KOPT-K1 (cell line): ENCODE measurements around the gene APBB2.

Experiments
- H3K27ac ChIP-seq: fragments of 200-600 bp; sonication (generic); 2 replicates; pipeline ENCODE4 v1.5.1; 2016; ENCODE audit warnings: antibody characterized with exemption, mild to moderate bottlenecking, low read depth, low read length; ENCODE audit not compliant: poor library complexity, severe bottlenecking
- H3K36me3 ChIP-seq: fragments of 200-600 bp; sonication (generic); 2 replicates; pipeline ENCODE4 v1.5.1; 2017; ENCODE audit warnings: antibody characterized with exemption, mild to moderate bottlenecking, low read length, moderate library complexity; ENCODE audit not compliant: insufficient read depth
- H3K9me3 ChIP-seq: fragments of 200-600 bp; sonication (generic); 2 replicates; pipeline ENCODE4 v1.5.1; 2017; ENCODE audit warnings: antibody characterized with exemption, low read length, mild to moderate bottlenecking; ENCODE audit not compliant: insufficient read depth, poor library complexity, severe bottlenecking

The APBB2 gene

GRCh38 chr4:41106081-41106480 lies 108.3 kb downstream of the APBB2 start:
- no peaks in the 10 kb centered on the region for H3K36me3 ChIP-seq
- no peaks in the 10 kb centered on the region for H3K9me3 ChIP-seq
- no peak overlapping the region for H3K27ac ChIP-seq

- Histone ChIP-seq H3K9me3 (no peaks in the 10 kb centered on the region), H3K36me3 (no peaks in the 10 kb centered on the region), H3K27ac (no peak overlapping the region)
These were observed 110.2 kb downstream of the APBB2 start for GRCh38 chr4:41104155-41104554.

- no peaks in the 10 kb centered on the region for H3K9me3 ChIP-seq
- H3K27ac ChIP-seq: no peak overlapping the region
- H3K36me3 ChIP-seq: no peaks in the 10 kb centered on the region
These were observed 110.7 kb downstream of the APBB2 start for GRCh38 chr4:41103657-41104056.

- no peaks in the 10 kb centered on the region for H3K9me3 ChIP-seq
- no peak overlapping the region for H3K27ac ChIP-seq
- no peaks in the 10 kb centered on the region for H3K36me3 ChIP-seq
These were observed 111.8 kb downstream of the APBB2 start for GRCh38 chr4:41102414-41103092.

- H3K36me3 ChIP-seq: no peaks in the 10 kb centered on the region
- H3K27ac ChIP-seq: no peak overlapping the region
- no peaks in the 10 kb centered on the region for H3K9me3 ChIP-seq
These were observed 116.0 kb downstream of the APBB2 start for GRCh38 chr4:41098093-41099048.

- no peaks in the 10 kb centered on the region for H3K9me3 ChIP-seq
- no peak overlapping the region for H3K27ac ChIP-seq
- no peaks in the 10 kb centered on the region for H3K36me3 ChIP-seq
These were observed 118.4 kb downstream of the APBB2 start for GRCh38 chr4:41095973-41096372.

GRCh38 chr4:41095192-41095872 lies 119.0 kb downstream of the APBB2 start:
- Histone ChIP-seq H3K9me3 (no peaks in the 10 kb centered on the region), H3K36me3 (no peaks in the 10 kb centered on the region), H3K27ac (no peak overlapping the region)

GRCh38 chr4:41092128-41092527 lies 122.2 kb downstream of the APBB2 start:
- no peaks in the 10 kb centered on the region for H3K36me3 ChIP-seq
- H3K27ac ChIP-seq: no peak overlapping the region
- no peaks in the 10 kb centered on the region for H3K9me3 ChIP-seq

GRCh38 chr4:41081847-41082246 lies 132.5 kb downstream of the APBB2 start:
- H3K27ac ChIP-seq: no peak overlapping the region
- H3K36me3 ChIP-seq: no peaks in the 10 kb centered on the region
- peaks cover 10% of the 10 kb centered on the region for H3K9me3 ChIP-seq

GRCh38 chr4:41080976-41081375 lies 133.4 kb downstream of the APBB2 start:
- Histone ChIP-seq H3K9me3 (peaks cover 2% of the 10 kb centered on the region), H3K36me3 (no peaks in the 10 kb centered on the region), H3K27ac (no peak overlapping the region)

GRCh38 chr4:41079881-41080560 lies 134.3 kb downstream of the APBB2 start:
- Histone ChIP-seq H3K27ac (no peak overlapping the region), H3K9me3 (no peaks in the 10 kb centered on the region), H3K36me3 (no peaks in the 10 kb centered on the region)

GRCh38 chr4:41077628-41078027 lies 136.7 kb downstream of the APBB2 start:
- Histone ChIP-seq H3K27ac (no peak overlapping the region), H3K36me3 (no peaks in the 10 kb centered on the region), H3K9me3 (no peaks in the 10 kb centered on the region)

GRCh38 chr4:41076481-41076880 lies 137.9 kb downstream of the APBB2 start:
- no peaks in the 10 kb centered on the region for H3K9me3 ChIP-seq
- H3K36me3 ChIP-seq: no peaks in the 10 kb centered on the region
- H3K27ac ChIP-seq: no peak overlapping the region

- no peak overlapping the region for H3K27ac ChIP-seq
- H3K9me3 ChIP-seq: no peaks in the 10 kb centered on the region
- H3K36me3 ChIP-seq: no peaks in the 10 kb centered on the region
These were observed 140.1 kb downstream of the APBB2 start for GRCh38 chr4:41074215-41074614.
